WI38 (cell line): Measurements from ENCODE around the gene PIK3R3.

Experiments
- H3K4me3 ChIP-seq: 2 replicates; pipeline ENCODE4 v1.5.1; 2011; ENCODE audit warnings: low read depth, mild to moderate bottlenecking, control low read depth, low read length
- TF ChIP-seq, protein P1 (sequence below): IDR thresholded peaks from 2 replicates; pipeline ENCODE4 v1.5.1; 2012; ENCODE audit warnings: low read depth, mild to moderate bottlenecking, control low read depth, low read length

The PIK3R3 gene

DNA sequence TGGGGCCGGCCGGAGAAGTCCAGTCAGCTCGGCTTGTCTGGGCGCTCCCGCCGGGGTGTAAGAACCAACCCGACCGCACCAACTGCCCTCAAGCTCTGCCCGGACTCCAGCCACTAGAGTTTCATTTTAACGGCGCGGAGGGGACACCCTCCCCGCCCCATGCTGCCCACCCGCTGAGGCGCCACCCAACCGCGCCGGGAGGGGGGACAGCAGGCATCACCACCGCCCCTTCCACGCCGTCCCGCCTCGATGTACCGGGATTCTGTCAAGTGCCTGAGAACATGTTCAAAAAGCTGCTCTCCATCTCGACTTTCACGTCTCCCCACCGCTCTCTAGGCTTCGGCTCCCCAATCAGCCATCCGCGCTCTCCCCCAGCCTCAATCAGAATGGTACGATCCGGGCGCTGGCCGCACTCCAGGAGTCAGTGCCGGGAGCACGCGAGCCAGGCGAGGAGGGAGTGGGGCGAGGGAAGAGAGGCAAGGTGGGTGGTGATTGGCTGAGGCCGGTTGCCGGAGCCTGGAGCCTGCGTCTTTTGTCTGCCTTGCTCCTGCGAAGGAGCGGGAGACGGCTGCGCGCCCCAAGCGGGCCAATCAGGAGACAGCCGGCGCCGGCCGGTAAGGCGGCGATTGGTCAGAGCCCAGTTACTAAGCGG is at the start of gene PIK3R3:
PIK3R3 (minus strand) TSS at position 101 of the 652 bp plus-strand sequence. CDS start 677 bp downstream, outside the sequence.
- peak within 1 kb of the TSS; percentile 64 for H3K4me3 ChIP-seq
- TF ChIP-seq, protein P1, sequence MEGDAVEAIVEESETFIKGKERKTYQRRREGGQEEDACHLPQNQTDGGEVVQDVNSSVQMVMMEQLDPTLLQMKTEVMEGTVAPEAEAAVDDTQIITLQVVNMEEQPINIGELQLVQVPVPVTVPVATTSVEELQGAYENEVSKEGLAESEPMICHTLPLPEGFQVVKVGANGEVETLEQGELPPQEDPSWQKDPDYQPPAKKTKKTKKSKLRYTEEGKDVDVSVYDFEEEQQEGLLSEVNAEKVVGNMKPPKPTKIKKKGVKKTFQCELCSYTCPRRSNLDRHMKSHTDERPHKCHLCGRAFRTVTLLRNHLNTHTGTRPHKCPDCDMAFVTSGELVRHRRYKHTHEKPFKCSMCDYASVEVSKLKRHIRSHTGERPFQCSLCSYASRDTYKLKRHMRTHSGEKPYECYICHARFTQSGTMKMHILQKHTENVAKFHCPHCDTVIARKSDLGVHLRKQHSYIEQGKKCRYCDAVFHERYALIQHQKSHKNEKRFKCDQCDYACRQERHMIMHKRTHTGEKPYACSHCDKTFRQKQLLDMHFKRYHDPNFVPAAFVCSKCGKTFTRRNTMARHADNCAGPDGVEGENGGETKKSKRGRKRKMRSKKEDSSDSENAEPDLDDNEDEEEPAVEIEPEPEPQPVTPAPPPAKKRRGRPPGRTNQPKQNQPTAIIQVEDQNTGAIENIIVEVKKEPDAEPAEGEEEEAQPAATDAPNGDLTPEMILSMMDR, result no peak

DNA sequence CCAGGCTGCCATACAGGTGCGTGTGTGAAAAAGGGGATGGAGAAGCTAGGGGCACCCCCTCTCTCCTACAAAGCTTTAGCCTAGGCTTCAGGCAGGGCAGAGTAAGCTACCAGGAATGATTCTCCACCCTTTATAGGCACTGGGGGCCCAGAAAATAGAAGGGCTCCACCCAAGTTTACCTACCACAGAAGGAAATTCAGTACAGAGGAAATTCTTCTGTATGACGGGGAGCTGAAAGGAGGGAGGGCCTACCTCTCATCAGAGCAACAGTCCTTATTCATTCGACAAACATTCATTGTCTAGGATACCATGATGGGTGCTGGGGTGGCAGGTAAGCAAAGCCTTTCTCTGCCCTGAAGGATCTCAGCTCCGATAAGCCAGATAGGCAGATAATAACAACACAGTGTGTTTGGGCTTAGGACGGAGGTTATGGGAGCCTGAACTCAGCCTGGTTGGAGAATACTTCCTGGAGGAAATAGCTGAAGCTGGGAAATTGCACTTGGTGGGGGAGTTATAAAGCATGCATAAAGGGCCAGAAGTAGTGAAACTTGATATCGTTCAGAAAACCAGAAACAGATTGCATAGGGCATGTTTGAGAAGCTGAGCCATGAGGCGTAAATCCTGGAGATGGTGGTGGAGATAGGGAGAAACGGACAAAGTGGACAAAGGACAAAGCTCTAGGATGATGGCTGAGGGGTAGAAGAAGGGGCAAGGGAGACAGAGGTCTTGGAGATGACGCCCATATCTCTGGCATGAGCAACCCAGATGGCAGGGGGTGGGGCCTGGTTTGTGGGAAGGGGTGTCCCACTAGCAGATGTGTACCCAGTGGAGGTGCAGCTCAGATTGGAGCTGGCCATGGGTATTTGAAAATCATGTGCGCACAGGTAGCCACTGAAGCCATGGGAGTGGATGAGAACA is 49.2 kb upstream of the PIK3R3 start:
- no peak overlapping the region for H3K4me3 ChIP-seq
- TF ChIP-seq, protein P1, result no peak

GRCh38 chr1:46180082-46180616 is 47.7 kb upstream of the PIK3R3 start:
- TF ChIP-seq, protein P1, result no peak
- H3K4me3 ChIP-seq, result no peak overlapping the region

DNA sequence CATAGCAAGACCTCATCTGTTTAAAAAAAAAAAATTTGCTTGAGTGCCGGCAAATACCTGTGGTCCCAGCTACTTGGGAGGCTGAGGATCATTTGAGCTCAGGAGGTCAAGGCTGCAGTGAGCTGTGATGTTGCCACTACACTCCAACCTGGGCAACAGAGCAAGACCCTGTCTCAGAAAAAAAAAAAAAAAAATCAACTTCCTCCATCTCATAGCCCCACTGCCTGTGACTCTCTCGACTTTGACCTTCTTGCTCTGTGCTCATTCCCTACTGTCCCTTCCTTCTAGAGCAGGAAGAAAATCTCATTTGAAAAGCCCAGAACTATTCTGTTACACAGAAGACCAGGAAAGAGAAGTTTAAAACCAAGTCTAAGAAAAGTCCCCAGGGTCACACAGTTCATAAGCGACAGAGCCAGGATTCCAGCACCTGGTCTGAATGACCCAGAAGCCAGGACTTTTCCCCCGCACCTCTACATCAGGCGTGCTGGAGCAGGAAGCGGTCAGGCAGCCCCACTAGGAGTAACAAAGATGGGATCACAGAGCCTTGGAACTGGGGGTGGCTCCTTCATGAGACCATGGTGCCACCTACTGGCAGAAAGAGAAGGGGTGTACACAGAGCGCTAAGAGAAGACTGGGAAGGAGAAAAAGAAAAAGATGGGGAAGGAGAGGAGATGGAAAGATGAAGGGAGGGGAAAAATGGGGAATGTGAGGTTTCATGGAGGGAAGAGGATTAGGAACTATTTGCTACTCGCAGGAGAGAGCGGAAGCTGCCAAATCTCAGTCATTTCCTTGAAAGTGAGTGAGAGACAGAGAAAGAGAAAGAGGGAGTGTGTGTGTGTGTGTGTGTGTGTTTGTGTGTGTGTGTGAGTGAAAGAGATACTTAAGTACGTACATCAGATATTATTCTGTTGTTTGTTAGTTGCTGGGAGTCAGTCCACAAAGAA is 47.0 kb upstream of the PIK3R3 start:
- TF ChIP-seq, protein P1, result peak; percentile 91
- H3K4me3 ChIP-seq, result no peak overlapping the region

GRCh38 chr1:46176211-46176865 is 43.9 kb upstream of the PIK3R3 start, which contains the start of gene P3R3URF:
Gene P3R3URF (minus strand): TSS chr1:46176488. CDS start chr1:46176471, 17 bp downstream.
- H3K4me3 ChIP-seq, result no peak within 1 kb of the TSS
- TF ChIP-seq, protein P1, result no peak

DNA sequence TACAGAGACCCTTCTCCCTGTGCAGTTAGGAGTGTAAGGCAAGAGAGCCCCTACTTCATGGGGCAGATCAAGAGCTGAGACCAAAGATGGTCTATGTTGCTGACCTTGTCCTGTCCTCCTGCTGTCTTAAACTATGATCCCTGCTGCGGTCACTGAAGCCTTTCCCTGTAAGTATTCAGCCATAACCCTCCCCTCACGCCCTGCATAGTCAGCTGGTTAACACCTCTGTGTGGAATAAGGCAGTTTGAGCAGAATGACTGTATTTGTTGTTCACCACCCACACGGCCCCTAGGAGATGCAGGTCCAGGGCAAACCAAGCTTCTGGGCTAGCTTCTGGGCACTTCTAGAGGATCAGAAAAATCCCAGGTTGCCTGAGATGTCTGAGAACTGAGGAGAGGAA is 42.8 kb upstream of the PIK3R3 start:
- TF ChIP-seq, protein P1, result no peak

More for the DNA sequence above, 42.8 kb upstream of the PIK3R3 start:
- no peak overlapping the region for H3K4me3 ChIP-seq
